22Rv1 (cell line): ENCODE results near the gene MROH2A.

Experiments
- CTCF ChIP-seq: fragments of 450-650 bp; IDR thresholded peaks from 2 replicates; pipeline ENCODE4 v1.5.1; 2017; ENCODE audit warnings: mild to moderate bottlenecking
- ZFX ChIP-seq: fragments of 450-650 bp; IDR thresholded peaks from 2 replicates; pipeline ENCODE4 v1.6.1; 2017; ENCODE audit warnings: antibody characterized with exemption, borderline replicate concordance

DNA sequence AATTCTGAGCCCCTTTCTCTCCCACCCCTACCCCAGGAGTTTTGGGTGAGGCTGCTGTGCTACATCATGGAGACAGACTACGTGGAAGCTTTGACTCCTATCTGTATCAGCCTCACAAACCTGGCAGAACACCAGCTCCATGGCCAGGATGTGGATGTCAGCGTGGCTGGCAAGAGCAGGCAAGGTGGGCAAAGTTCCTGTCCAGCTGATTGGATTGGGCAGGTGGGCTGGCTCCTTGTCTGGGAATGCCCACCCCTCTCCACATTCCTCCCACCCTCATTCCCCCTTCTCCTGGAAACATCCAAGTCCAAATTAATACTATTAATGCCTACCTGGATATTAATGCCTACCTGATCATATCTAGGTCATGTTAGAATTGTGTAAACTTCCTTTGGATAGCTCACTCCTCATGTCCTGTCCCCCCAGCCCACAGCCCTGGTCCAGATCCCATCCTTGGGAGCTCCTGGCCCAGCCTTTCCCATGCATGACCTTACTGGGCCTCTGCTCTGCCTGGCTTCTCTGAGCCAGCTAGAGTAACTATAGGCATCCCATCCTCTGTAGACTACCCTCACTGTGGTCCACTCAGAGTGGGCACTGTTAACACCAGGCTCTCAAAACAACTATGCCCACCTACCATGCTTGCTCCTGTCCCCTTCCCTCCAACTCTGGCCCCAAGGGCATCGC, 24.1 kb downstream of the MROH2A start:
- TF ChIP-seq CTCF (no peak), ZFX (no peak)
